Renal cortex interstitium (tissue), 11 donors: ENCODE results near the gene NRG3. TPM values are rescaled to one million over a fixed set of nuclear protein-coding genes. Genes with fewer than 3 reads are reported as not detected.

Experiments
- DNase-seq, 11 donors: peaks; one replicate each; pipeline ENCODE4 v3.0.0-alpha.2; 2013; ENCODE audit warnings: low read depth in 9 of 11, low spot score in 4 of 11; ENCODE audit errors: extremely low read depth in 1 of 11
- polyA plus RNA-seq, 3 donors: library from polyadenylated mRNA; unstranded; fragments of 120-200 nt; gene quantifications; one replicate each; pipeline ENCODE4 v1.2.1, GENCODE V29; 2013; ENCODE audit not compliant: insufficient read length in 3 of 3

The NRG3 gene
- polyA plus RNA-seq, 3 donors: 11.8 to 16.4 (median 12.6) TPM

GRCh38 chr10:82468453-82468852, 593.5 kb downstream of the NRG3 start:
- peak in 3 of 11 donors; percentile 3 to 13 (median 4) for DNase-seq

GRCh38 chr10:82472406-82473335, 597.7 kb downstream of the NRG3 start:
- no peak for DNase-seq

GRCh38 chr10:82477776-82478175, 602.8 kb downstream of the NRG3 start:
- DNase-seq: no peak

GRCh38 chr10:82492647-82493046, 617.7 kb downstream of the NRG3 start:
- DNase-seq: no peak

- no peak for DNase-seq
Observed at GRCh38 chr10:82496114-82496513, 621.1 kb downstream of the NRG3 start.

- DNase-seq: no peak
Observed at GRCh38 chr10:82497439-82497838, 622.4 kb downstream of the NRG3 start.

GRCh38 chr10:82498976-82499375, 624.0 kb downstream of the NRG3 start:
- DNase-seq: no peak

GRCh38 chr10:82505009-82505408, 630.0 kb downstream of the NRG3 start:
- no peak for DNase-seq

- no peak for DNase-seq
Observed at GRCh38 chr10:82506680-82507376, 631.8 kb downstream of the NRG3 start.

GRCh38 chr10:82515256-82515655, 640.3 kb downstream of the NRG3 start:
- no peak for DNase-seq

- DNase-seq: no peak
Observed at GRCh38 chr10:82529062-82529461, 654.1 kb downstream of the NRG3 start.

- no peak for DNase-seq
Observed at GRCh38 chr10:82535457-82535856, 660.5 kb downstream of the NRG3 start.

GRCh38 chr10:82536668-82537067, 661.7 kb downstream of the NRG3 start:
- DNase-seq: no peak

- no peak for DNase-seq
Observed at GRCh38 chr10:82538272-82538671, 663.3 kb downstream of the NRG3 start.

- no peak for DNase-seq
Observed at GRCh38 chr10:82543631-82544030, 668.6 kb downstream of the NRG3 start.

GRCh38 chr10:82544377-82544776, 669.4 kb downstream of the NRG3 start:
- no peak for DNase-seq

- DNase-seq: peak in 1 of 11 donors; percentile 32
Observed at GRCh38 chr10:82551506-82551905, 676.5 kb downstream of the NRG3 start.

- DNase-seq: no peak
Observed at GRCh38 chr10:82552267-82552666, 677.3 kb downstream of the NRG3 start.

- no peak for DNase-seq
Observed at GRCh38 chr10:82554381-82554780, 679.4 kb downstream of the NRG3 start.

- no peak for DNase-seq
Observed at GRCh38 chr10:82558014-82558607, 683.1 kb downstream of the NRG3 start.
